Testis (tissue), 3 donors: ENCODE data around the gene ANKRD11. TPM values are rescaled to one million over a fixed set of nuclear protein-coding genes. Genes with fewer than 3 reads are reported as not detected.

Experiments
- DNase-seq: peaks from one replicate; pipeline ENCODE4 v3.0.0-alpha.2; 2019
- H3K27ac ChIP-seq, 2 donors: fragments of 200-600 bp; sonication (generic); one replicate each; pipeline ENCODE4 v1.5.1; 2019
- H3K27me3 ChIP-seq: fragments of 200-600 bp; sonication (generic); one replicate; pipeline ENCODE4 v1.5.1; 2019
- H3K36me3 ChIP-seq: fragments of 200-600 bp; sonication (generic); one replicate; pipeline ENCODE4 v1.5.1; 2017; ENCODE audit warnings: low read depth; ENCODE audit errors: missing control alignments
- H3K4me1 ChIP-seq: fragments of 200-600 bp; sonication (generic); one replicate; pipeline ENCODE4 v1.5.1; 2019
- H3K4me3 ChIP-seq, 2 donors: fragments of 200-600 bp; sonication (generic); one replicate each; pipeline ENCODE4 v1.5.1; 2017 to 2019
- H3K9me3 ChIP-seq: fragments of 200-600 bp; sonication (generic); one replicate; pipeline ENCODE4 v1.5.1; 2017
- POLR2A ChIP-seq: fragments of 450-650 bp; IDR thresholded peaks from one replicate; pipeline ENCODE4 v1.6.1; 2017; ENCODE audit warnings: antibody characterized with exemption, mild to moderate bottlenecking, moderate library complexity
- WGBS, 2 donors: methylation state at CpG; one replicate each; pipeline ENCODE4 v1.1.5; 2018; 5-methylcytosine and 5-hydroxymethylcytosine counted together
- intact Hi-C: fragments of 100-400 bp; cut with DNase I; formaldehyde crosslinking; loops from one replicate; pipeline ENCODE4 v1.15.1; 2023; ENCODE audit warnings: low total_unique reads
- polyA plus RNA-seq: library from polyadenylated mRNA; stranded (reverse); fragments of 350-450 nt; fragmentation: Illumina TruSeq; extraction: RNeasy Lipid Tissue Mini Kit (QIAGEN cat#74804); gene quantifications from one replicate; pipeline ENCODE4 v1.2.3, GENCODE V29; 2014; ENCODE audit warnings: low read depth, low replicate concordance; ENCODE audit not compliant: insufficient read depth
- total RNA-seq, 2 donors: library from RNA; depleted of rRNA; stranded (reverse); fragments of >200 nt; gene quantifications; one replicate each; pipeline ENCODE4 v1.2.3, GENCODE V29; 2016
- TF ChIP-seq, protein P1 (sequence below), 3 experiments: fragments of 450-650 bp in 2 of 3; fragments of 200-600 bp in 1 of 3; sonication (generic) in 1 of 3; IDR thresholded peaks; one replicate each; pipeline ENCODE4 v1.5.1; 2016 to 2019; ENCODE audit warnings: antibody characterized with exemption in 3 of 3, mild to moderate bottlenecking in 2 of 3, moderate library complexity in 1 of 3

Gene ANKRD11
- total and polyA plus RNA-seq, 3 donors from 2014 or later = 49.7 to 187 (median 150) TPM

DNA sequence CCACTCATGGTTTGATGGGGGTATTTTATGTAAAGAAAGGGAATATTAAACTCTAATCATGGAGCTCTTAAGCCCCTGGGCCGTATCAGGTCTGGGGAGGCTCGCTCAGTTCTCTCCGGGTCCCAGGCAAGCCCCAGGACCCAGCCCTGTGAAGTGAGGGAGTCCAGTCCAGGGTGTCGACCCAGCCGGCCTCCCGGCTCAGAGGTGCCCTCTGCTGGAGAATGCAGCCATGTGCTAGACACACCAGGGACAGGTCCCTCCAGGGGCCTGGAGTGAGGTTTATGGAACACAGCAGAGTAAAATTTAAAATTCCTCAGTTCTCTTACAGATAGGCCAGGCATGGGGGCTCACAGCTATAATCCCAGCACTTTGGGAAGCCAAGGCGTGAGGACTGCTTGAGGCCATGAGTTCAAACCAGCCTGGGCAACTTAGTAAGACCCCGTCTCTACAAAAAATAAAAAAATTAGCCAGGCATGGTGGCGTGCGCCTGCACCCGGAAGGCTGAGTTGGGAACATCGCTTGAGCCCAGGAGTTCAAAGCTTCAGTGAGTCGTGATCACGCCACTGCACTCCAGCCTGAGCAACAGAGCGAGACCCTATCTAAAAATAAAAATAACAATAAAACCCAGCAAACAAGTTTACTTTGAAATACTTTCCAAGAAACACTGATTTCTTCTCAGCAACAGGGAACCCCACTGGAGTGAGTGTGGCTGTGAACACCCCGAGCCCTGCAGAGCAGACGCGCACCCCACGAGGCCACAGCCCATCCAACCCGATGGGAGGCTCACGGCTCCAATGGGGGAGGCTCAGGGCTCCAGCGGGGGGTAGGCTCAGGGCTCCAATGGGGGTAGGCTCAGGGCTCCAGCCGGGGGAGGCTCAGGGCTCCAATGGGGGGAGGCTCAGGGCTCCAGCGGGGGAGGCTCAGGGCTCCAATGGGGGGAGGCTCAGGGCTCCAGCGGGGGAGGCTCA, 200.6 kb downstream of the ANKRD11 start:
- WGBS, 2 donors = 77 to 87% methylated on average over 20 to 21 of the region's 25 CpGs
- intact Hi-C loops = no loop called here
- peaks cover 10% of the 10 kb centered on the region for H3K4me1 ChIP-seq
- H3K4me3 ChIP-seq = no peak overlapping the region
- H3K9me3 ChIP-seq = no peaks in the 10 kb centered on the region
- peak; percentile 71 for DNase-seq
- TF ChIP-seq POLR2A = no peak
- TF ChIP-seq, protein P1, sequence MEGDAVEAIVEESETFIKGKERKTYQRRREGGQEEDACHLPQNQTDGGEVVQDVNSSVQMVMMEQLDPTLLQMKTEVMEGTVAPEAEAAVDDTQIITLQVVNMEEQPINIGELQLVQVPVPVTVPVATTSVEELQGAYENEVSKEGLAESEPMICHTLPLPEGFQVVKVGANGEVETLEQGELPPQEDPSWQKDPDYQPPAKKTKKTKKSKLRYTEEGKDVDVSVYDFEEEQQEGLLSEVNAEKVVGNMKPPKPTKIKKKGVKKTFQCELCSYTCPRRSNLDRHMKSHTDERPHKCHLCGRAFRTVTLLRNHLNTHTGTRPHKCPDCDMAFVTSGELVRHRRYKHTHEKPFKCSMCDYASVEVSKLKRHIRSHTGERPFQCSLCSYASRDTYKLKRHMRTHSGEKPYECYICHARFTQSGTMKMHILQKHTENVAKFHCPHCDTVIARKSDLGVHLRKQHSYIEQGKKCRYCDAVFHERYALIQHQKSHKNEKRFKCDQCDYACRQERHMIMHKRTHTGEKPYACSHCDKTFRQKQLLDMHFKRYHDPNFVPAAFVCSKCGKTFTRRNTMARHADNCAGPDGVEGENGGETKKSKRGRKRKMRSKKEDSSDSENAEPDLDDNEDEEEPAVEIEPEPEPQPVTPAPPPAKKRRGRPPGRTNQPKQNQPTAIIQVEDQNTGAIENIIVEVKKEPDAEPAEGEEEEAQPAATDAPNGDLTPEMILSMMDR (IDR thresholded peaks at IDR 0.05) = peak; percentile 53 to 69 (median 63)
- H3K36me3 ChIP-seq = no peaks in the 10 kb centered on the region
- no peak overlapping the region for H3K27ac ChIP-seq
- H3K27me3 ChIP-seq = no peaks in the 10 kb centered on the region

- Histone ChIP-seq H3K36me3 (no peaks in the 10 kb centered on the region), H3K27ac (no peak overlapping the region), H3K4me3 (no peak overlapping the region), H3K9me3 (no peaks in the 10 kb centered on the region), H3K4me1 (peaks cover 3% of the 10 kb centered on the region), H3K27me3 (no peaks in the 10 kb centered on the region)
- intact Hi-C loops = no loop called here
- TF ChIP-seq, protein P1 (IDR thresholded peaks at IDR 0.05) = no peak
- TF ChIP-seq POLR2A = no peak
- 90 to 91% methylated on average over 19 of the region's 19 CpGs for WGBS, 2 donors
- DNase-seq = no peak
Observed at GRCh38 chr16:89288966-89289365, 201.4 kb downstream of the ANKRD11 start.

- TF ChIP-seq, protein P1 (IDR thresholded peaks at IDR 0.05) = no peak
- no peak for TF ChIP-seq POLR2A
- H3K27ac ChIP-seq = no peak overlapping the region
- no peaks in the 10 kb centered on the region for H3K4me1 ChIP-seq
- no peak overlapping the region for H3K4me3 ChIP-seq
- no peaks in the 10 kb centered on the region for H3K36me3 ChIP-seq
- H3K9me3 ChIP-seq = no peaks in the 10 kb centered on the region
- intact Hi-C loops = no loop called here
- no peaks in the 10 kb centered on the region for H3K27me3 ChIP-seq
- no peak for DNase-seq
- WGBS, 2 donors = 91 to 95% methylated on average over 13 of the region's 13 CpGs
Observed at GRCh38 chr16:89288577-89288844, 201.8 kb downstream of the ANKRD11 start.

DNA sequence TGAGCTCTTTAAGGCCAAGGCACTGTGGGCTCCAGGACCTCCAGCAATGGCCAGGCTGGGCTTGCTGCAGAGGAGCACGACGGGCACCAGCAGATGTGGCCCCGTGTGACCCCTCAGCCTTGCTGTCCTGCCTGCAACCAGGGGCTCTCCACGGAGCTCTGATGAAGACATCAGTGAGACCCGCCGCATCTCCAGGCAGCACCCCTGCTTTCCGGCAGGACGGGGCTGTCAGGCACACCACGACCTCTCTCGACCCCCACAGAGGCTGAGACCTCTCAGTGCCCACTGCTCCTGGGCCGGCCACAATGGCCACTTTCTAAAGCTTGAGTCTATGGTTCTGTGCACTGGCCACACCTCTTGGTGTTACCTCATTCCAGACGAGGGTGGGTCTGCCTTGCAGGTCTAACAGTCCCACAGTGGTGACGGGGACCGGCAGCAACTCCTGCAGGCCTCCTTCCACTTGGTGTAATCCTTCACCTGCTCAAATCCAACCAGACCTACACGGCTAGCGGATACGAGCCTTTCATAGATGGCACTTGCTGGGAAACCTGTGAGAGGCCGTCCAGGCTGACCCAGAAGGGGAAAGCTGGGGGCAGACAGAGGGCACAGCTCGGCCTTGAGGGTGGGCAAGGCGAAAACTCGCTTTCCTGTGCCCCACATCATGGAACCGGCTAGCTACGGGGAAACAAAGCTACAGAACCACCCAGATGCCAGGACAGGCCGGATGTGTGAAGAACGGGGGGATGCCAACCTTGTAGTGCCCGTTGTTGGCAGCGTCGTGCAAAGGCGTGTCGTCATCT, 202.4 kb downstream of the ANKRD11 start:
- TF ChIP-seq POLR2A = no peak
- TF ChIP-seq, protein P1 (IDR thresholded peaks at IDR 0.05) = no peak
- Histone ChIP-seq H3K4me3 (no peak overlapping the region), H3K9me3 (no peaks in the 10 kb centered on the region), H3K4me1 (no peaks in the 10 kb centered on the region), H3K27me3 (no peaks in the 10 kb centered on the region), H3K36me3 (no peaks in the 10 kb centered on the region), H3K27ac (no peak overlapping the region)
- intact Hi-C loops = no loop called here
- 91 to 93% methylated on average over 13 to 30 of the region's 30 CpGs for WGBS, 2 donors
- no peak for DNase-seq
